T-helper 2 cell treated with Interferon-gamma antibody and Interleukin-4, amounts not matched to agents 5 μg/mL and 100 μg/mL, for 36 hours (primary cell): ENCODE data around the gene C19orf38.
A peak's percentile ranks its signal among the peaks of the same experiment; 100 is the strongest.
"Not testable (repeated sequence)": the region's sequence is repeated elsewhere in the genome, so short reads cannot be mapped to it uniquely, and the experiment has no call there.

Experiments
- DNase-seq: peaks from one replicate; pipeline ENCODE4 v3.0.0; 2021; ENCODE audit warnings: low spot score
- H3K27ac Mint-ChIP-seq: one replicate; pipeline ENCODE4 v1.8.0; 2021; ENCODE audit warnings: mild to moderate bottlenecking, mixed read lengths
- H3K27me3 Mint-ChIP-seq: one replicate; pipeline ENCODE4 v1.8.0; 2021; ENCODE audit warnings: low read depth, mixed read lengths
- H3K36me3 Mint-ChIP-seq: one replicate; pipeline ENCODE4 v1.8.0; 2021; ENCODE audit warnings: low read depth, mixed read lengths
- H3K4me1 Mint-ChIP-seq: one replicate; pipeline ENCODE4 v1.8.0; 2021; ENCODE audit warnings: low read depth, mixed read lengths
- H3K4me3 Mint-ChIP-seq: one replicate; pipeline ENCODE4 v1.8.0; 2022; ENCODE audit warnings: mild to moderate bottlenecking, moderate library complexity, mixed read lengths
- H3K9me3 Mint-ChIP-seq: one replicate; pipeline ENCODE4 v1.8.0; 2021; ENCODE audit warnings: mixed read lengths

The C19orf38 gene

GRCh38 chr19:10850631-10851030 lies 2.4 kb downstream of the C19orf38 start:
- Mint-ChIP-seq H3K27ac (no peak overlapping the region), H3K4me1 (peaks cover 6% of the 10 kb centered on the region), H3K27me3 (no peaks in the 10 kb centered on the region), H3K9me3 (peaks cover 6% of the 10 kb centered on the region), H3K36me3 (peaks cover 4% of the 10 kb centered on the region), H3K4me3 (no peak overlapping the region)
- DNase-seq: no peak

GRCh38 chr19:10852098-10852800 lies 4.0 kb downstream of the C19orf38 start:
- no peak for DNase-seq
- Mint-ChIP-seq H3K9me3 (no peaks in the 10 kb centered on the region), H3K4me1 (peaks cover 6% of the 10 kb centered on the region), H3K27ac (no peak overlapping the region), H3K4me3 (no peak overlapping the region), H3K27me3 (no peaks in the 10 kb centered on the region), H3K36me3 (no peaks in the 10 kb centered on the region)

GRCh38 chr19:10852941-10853340 lies 4.7 kb downstream of the C19orf38 start:
- DNase-seq: no peak
- Mint-ChIP-seq H3K9me3 (no peaks in the 10 kb centered on the region), H3K4me3 (no peak overlapping the region), H3K27ac (no peak overlapping the region), H3K27me3 (no peaks in the 10 kb centered on the region), H3K4me1 (peaks cover 6% of the 10 kb centered on the region), H3K36me3 (no peaks in the 10 kb centered on the region)

DNA sequence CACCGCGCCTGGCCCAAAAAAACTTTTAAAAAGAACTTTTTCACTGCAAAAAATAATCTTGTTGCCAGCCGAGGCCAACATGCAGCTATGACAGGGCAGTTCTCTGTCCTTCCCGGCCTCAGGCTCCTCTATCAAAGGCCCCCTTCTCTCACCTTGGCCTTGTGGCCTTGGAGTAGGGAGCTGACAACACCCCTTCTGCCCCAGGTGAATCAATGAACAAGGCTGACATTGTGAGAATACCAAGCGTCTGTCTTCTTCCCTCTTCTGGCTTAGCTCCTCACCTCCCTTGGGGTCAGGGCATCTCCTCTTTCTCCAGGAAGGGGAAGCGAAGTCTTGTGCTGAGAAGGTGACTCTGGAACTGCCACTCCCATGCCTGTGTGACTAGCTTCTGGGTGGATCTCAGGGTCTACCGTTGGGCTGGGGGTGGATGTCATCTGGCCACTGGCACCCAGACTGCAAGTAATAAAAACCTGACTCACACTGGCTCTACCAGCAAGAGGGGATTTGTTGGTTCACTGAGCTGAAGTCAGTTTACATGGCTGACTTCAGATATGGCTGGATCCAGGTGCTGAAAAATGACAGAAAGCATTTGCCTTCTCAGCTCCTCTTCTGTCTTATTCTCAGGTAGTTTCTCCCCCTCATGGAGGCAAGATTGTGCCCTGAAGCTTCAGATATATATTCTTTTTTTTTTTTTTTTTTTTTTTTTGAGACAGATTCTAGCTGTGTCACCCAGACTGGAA lies 6.3 kb downstream of the C19orf38 start:
- Mint-ChIP-seq H3K36me3 (no peaks in the 10 kb centered on the region), H3K4me1 (no peaks in the 10 kb centered on the region), H3K27ac (no peak overlapping the region), H3K9me3 (no peaks in the 10 kb centered on the region), H3K27me3 (no peaks in the 10 kb centered on the region), H3K4me3 (no peak overlapping the region)
- no peak for DNase-seq

- Mint-ChIP-seq H3K36me3 (no peaks in the 10 kb centered on the region), H3K4me3 (no peak overlapping the region), H3K4me1 (no peaks in the 10 kb centered on the region), H3K27me3 (no peaks in the 10 kb centered on the region), H3K9me3 (no peaks in the 10 kb centered on the region), H3K27ac (no peak overlapping the region)
- no peak for DNase-seq
These were observed 7.8 kb downstream of the C19orf38 start for GRCh38 chr19:10855879-10856522.

- H3K27ac Mint-ChIP-seq, H3K9me3 Mint-ChIP-seq, H3K4me3 Mint-ChIP-seq, H3K4me1 Mint-ChIP-seq, H3K27me3 Mint-ChIP-seq, DNase-seq, H3K36me3 Mint-ChIP-seq: not testable (repeated sequence)
These were observed 8.7 kb downstream of the C19orf38 start for GRCh38 chr19:10856899-10857298.

- DNase-seq: no peak
- Mint-ChIP-seq H3K4me1 (peaks cover 3% of the 10 kb centered on the region), H3K27ac (no peak overlapping the region), H3K36me3 (no peaks in the 10 kb centered on the region), H3K9me3 (no peaks in the 10 kb centered on the region), H3K4me3 (no peak overlapping the region), H3K27me3 (no peaks in the 10 kb centered on the region)
These were observed 10.1 kb downstream of the C19orf38 start for GRCh38 chr19:10858204-10858828.

DNA sequence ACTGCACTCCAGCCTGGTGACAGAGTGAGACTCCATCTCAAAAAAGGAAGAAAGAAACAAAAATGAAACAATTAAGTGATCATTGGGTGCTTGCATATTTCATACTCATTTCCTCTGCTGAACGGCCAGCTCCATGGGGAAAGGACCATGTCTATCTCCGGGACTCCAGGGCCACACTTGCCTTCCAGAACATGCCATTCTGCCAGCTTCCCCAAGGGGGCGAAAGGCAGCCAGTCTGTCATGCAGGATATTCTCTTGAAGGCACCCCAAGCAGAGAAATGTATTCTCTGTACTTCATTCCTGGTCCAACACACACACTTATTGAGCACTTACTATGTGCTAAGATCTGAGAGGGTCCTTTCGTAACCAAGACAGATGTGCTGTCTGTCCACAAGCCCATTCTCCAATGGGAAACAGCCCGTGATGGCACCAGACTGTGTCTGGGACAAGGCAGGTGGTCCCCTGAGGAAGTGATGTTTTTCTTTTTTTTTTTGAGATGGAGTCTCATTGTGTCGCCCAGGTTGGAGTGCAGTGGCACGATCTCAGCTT lies 13.0 kb downstream of the C19orf38 start:
- Mint-ChIP-seq H3K27ac (no peak overlapping the region), H3K36me3 (no peaks in the 10 kb centered on the region), H3K9me3 (no peaks in the 10 kb centered on the region), H3K4me1 (peaks cover 12% of the 10 kb centered on the region), H3K4me3 (no peak overlapping the region), H3K27me3 (no peaks in the 10 kb centered on the region)
- no peak for DNase-seq

DNA sequence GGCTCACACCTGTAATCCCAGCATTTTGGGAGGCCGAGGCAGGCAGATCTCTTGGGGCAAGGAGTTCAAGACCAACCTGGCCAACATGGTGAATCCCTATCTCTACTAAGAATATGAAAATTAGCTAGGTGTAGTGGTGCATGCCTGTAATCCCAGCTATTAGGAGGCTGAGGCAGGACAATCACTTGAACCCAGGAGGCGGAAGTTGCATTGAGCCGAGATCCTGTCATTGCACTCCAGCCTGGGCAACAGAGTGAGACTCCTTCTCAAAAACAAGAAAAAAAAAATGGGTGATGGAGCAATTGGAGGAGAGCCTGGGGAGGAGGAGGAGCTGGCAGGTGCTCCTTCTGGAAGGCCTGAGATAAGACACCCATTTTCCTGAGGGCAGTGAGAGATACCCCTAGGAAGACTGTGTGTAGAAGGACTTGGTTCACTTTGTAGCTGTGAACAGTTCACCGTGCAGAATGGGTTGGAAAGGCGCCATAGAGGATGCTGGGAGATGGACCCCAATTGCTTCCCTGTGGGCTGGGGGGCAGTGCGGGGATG lies 14.4 kb downstream of the C19orf38 start:
- no peaks in the 10 kb centered on the region for H3K27me3 Mint-ChIP-seq
- H3K36me3 Mint-ChIP-seq: no peaks in the 10 kb centered on the region
- H3K4me3 Mint-ChIP-seq: no peak overlapping the region
- H3K4me1 Mint-ChIP-seq: peaks cover 13% of the 10 kb centered on the region
- H3K9me3 Mint-ChIP-seq: no peaks in the 10 kb centered on the region
- DNase-seq: no peak
- H3K27ac Mint-ChIP-seq: no peak overlapping the region

DNA sequence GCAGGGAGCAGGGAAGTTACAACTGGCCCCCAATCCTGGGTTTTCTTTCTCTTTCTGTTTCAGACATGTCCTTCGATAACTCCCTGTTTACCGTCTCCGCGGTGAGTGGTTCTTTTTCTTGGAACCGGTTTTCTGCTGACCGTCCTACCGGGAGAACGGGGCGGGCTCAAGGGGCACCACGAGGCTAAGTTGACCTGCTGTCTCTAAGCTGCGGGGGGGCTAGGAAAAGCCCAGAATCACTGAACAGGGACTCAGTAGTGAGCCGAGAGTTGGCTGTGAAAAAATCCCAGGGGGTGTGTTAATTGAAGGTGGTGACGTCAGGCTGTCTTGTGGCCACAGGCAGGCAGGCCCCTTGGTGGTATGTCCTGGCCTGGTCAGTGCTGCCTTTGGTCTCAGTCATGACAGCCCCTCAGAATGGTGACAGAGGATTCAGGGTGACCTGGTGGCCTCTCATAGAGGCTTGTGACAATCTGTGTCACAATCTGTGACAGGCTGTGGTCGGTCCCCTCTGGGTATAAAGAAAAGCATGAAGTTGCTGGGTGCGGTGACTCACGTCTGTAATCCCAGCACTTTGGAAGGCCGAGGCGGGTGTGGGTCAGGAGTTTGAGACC lies 15.0 kb downstream of the C19orf38 start:
- DNase-seq: no peak
- Mint-ChIP-seq H3K9me3 (no peaks in the 10 kb centered on the region), H3K27ac (no peak overlapping the region), H3K27me3 (no peaks in the 10 kb centered on the region), H3K4me1 (peaks cover 18% of the 10 kb centered on the region), H3K36me3 (no peaks in the 10 kb centered on the region), H3K4me3 (no peak overlapping the region)

DNA sequence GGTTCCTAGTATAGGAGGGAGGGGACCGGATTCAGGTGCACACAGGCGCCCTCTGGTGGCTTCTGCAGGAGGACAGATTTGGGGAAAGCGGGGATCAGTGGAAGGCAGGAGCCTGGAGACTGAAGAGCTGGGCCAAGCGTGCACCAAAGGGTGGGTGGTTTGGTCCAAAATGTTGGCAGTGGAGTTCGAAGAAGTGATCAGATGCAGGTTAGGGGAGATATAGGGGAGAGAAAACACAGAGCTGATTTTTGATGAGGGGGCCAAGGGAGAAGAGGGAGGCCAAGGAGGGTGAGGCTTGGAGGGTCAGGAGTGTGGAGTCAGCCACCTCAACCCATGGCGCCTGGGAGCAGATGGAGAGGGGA lies 16.3 kb downstream of the C19orf38 start:
- peak; percentile 72 for DNase-seq
- Mint-ChIP-seq H3K4me3 (no peak overlapping the region), H3K9me3 (no peaks in the 10 kb centered on the region), H3K4me1 (peaks cover 19% of the 10 kb centered on the region), H3K36me3 (no peaks in the 10 kb centered on the region), H3K27me3 (no peaks in the 10 kb centered on the region), H3K27ac (peak overlapping the region; percentile 64)

- Mint-ChIP-seq H3K27me3 (no peaks in the 10 kb centered on the region), H3K27ac (no peak overlapping the region), H3K4me1 (peaks cover 27% of the 10 kb centered on the region), H3K9me3 (no peaks in the 10 kb centered on the region), H3K36me3 (no peaks in the 10 kb centered on the region), H3K4me3 (no peak overlapping the region)
- no peak for DNase-seq
These were observed 18.3 kb downstream of the C19orf38 start for GRCh38 chr19:10866495-10866894.

GRCh38 chr19:10868872-10869547 lies 20.8 kb downstream of the C19orf38 start:
- Mint-ChIP-seq H3K9me3 (no peaks in the 10 kb centered on the region), H3K36me3 (peaks cover 5% of the 10 kb centered on the region), H3K27me3 (no peaks in the 10 kb centered on the region), H3K4me1 (peaks cover 32% of the 10 kb centered on the region), H3K4me3 (peak overlapping the region; percentile 54), H3K27ac (no peak overlapping the region)
- DNase-seq: no peak
